PFSK-1 (cell line): ENCODE measurements around the gene MX1.

Experiments used
- FOXP2 ChIP-seq: optimal IDR thresholded peaks from 2 replicates; pipeline ENCODE3; 2011; ENCODE audit warnings: borderline replicate concordance, control low read depth, inconsistent platforms; ENCODE audit not compliant: insufficient read depth; ENCODE audit errors: extremely low read length, extremely low read depth
- POLR2AphosphoS5 ChIP-seq: IDR thresholded peaks from 2 replicates; pipeline ENCODE4 v1.6.1; 2012; ENCODE audit warnings: low read depth, mild to moderate bottlenecking, control low read depth, low read length, moderate library complexity
- REST ChIP-seq, 2 experiments: IDR thresholded peaks; 2 replicates each; pipeline versions ENCODE4 v1.6.1 to v1.8.0; 2011 to 2012; ENCODE audit warnings: low read depth in 2 of 2, low read length in 2 of 2, control low read depth in 1 of 2, inconsistent platforms in 1 of 2, mild to moderate bottlenecking in 1 of 2, moderate library complexity in 1 of 2; ENCODE audit not compliant: insufficient read depth in 1 of 2
- SIN3A ChIP-seq: IDR thresholded peaks from 2 replicates; pipeline ENCODE4 v1.6.1; 2012; ENCODE audit warnings: mild to moderate bottlenecking, low read length, moderate library complexity, borderline replicate concordance; ENCODE audit not compliant: insufficient read depth
- TAF1 ChIP-seq: IDR thresholded peaks from 2 replicates; pipeline ENCODE4 v1.6.1; 2012; ENCODE audit warnings: low read length, control low read depth, borderline replicate concordance; ENCODE audit not compliant: insufficient read depth

Gene MX1

GRCh38 chr21:41399246-41399800 lies 26.7 kb upstream of the MX1 start:
- TF ChIP-seq REST (IDR thresholded peaks at IDR 0.05; ENCODE audit: insufficient read depth in 1 of 2, low read depth in 2 of 2, low read length in 2 of 2), result no peak
- TF ChIP-seq POLR2AphosphoS5, result no peak
- no peak for TF ChIP-seq FOXP2
- TF ChIP-seq SIN3A, result no peak
- no peak for TF ChIP-seq TAF1

DNA sequence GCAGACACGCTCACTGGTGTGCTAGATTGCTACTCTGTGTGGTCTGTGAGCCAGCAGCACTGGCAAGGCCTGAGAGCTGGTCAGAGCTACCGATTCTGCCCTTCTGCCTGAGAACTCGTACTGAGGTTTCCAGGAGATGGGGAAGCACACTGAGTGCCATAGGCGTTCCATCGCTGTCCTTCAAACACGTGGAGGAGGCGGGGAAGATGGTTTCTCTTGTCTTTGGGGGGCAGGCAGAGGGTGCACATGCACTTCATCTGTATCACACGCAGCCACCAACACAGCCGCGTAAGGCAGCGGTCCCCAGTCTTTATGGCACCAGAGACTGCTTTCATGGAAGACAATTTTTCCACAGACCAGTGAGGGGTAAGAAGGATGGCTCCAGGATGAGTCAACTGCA lies 23.8 kb upstream of the MX1 start:
- no peak for TF ChIP-seq FOXP2
- TF ChIP-seq TAF1, result no peak
- no peak for TF ChIP-seq POLR2AphosphoS5
- no peak for TF ChIP-seq REST (IDR thresholded peaks at IDR 0.05; ENCODE audit: insufficient read depth in 1 of 2, low read depth in 2 of 2, low read length in 2 of 2)
- TF ChIP-seq SIN3A, result no peak

- TF ChIP-seq TAF1 (no peak), REST (IDR thresholded peaks at IDR 0.05; ENCODE audit: insufficient read depth in 1 of 2, low read depth in 2 of 2, low read length in 2 of 2) (no peak), SIN3A (no peak), FOXP2 (no peak), POLR2AphosphoS5 (no peak)
Measured at GRCh38 chr21:41402796-41403195, 23.2 kb upstream of the MX1 start.

DNA sequence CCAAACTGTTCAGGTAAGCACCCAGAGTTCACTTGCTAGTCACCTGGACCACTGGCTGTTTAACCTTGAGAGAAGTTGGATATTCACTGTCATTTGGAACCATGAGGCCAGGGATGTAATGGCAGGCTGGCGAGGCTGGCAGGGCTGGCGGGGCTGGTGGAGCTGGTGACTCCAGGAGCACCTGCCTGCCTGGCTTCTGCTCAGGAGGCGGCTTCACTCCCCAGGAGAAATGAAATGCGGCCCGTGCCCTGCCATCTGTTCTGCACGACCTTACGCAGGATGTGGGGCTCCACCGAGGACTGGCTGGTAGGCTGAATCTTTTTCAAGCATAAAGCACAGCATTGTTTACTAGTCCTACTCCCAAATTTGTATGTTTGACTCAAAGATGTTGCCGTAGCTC lies 22.7 kb upstream of the MX1 start:
- no peak for TF ChIP-seq TAF1
- no peak for TF ChIP-seq SIN3A
- no peak for TF ChIP-seq FOXP2
- no peak for TF ChIP-seq POLR2AphosphoS5
- no peak for TF ChIP-seq REST (IDR thresholded peaks at IDR 0.05; ENCODE audit: insufficient read depth in 1 of 2, low read depth in 2 of 2, low read length in 2 of 2)

DNA sequence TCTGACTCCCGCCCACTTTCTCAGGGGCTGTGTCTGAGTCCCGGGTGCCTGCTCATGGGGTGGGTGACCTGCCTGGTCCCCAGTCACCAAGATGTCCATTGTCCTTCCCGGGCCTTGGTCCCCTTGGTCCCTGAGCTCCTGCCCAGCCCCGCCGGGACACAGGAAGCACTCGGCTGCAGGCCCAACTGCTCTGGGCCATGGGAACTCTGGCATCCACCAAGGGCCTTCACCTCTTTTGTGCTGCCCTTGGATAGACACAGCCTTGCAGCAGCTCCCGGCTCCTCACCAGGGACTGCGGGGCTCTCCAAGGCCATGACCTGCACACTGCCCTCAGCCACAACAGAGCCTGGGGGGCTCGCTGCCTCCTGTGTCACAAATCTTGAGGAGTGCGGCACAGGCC lies 22.1 kb upstream of the MX1 start:
- no peak for TF ChIP-seq SIN3A
- TF ChIP-seq REST (IDR thresholded peaks at IDR 0.05; ENCODE audit: insufficient read depth in 1 of 2, low read depth in 2 of 2, low read length in 2 of 2), result no peak
- TF ChIP-seq FOXP2, result no peak
- no peak for TF ChIP-seq TAF1
- no peak for TF ChIP-seq POLR2AphosphoS5
